GM12878 (cell line): Measurements from ENCODE around the gene ADM. TPM values are rescaled to one million over a fixed set of nuclear protein-coding genes. Genes with fewer than 3 reads are reported as not detected.

Experiments used
- CREB1 ChIP-seq: IDR thresholded peaks from 2 replicates; pipeline ENCODE4 v1.6.1; 2012; ENCODE audit warnings: low read depth, mild to moderate bottlenecking, inconsistent platforms
- EGR1 ChIP-seq, 2 experiments: IDR thresholded peaks; 1 replicate in 1 of 2; 2 replicates in 1 of 2; pipeline ENCODE4 v1.6.1; 2011 to 2012; ENCODE audit warnings: low read depth in 2 of 2, low read length in 2 of 2, borderline replicate concordance in 1 of 2, mild to moderate bottlenecking in 1 of 2, moderate library complexity in 1 of 2
- KDM1A ChIP-seq: fragments of 200-600 bp; sonication (generic); IDR thresholded peaks from 2 replicates; pipeline ENCODE4 v1.6.1; 2016; ENCODE audit warnings: borderline replicate concordance
- MTA2 ChIP-seq: fragments of 450-650 bp; IDR thresholded peaks from 2 replicates; pipeline ENCODE4 v1.6.1; 2016; ENCODE audit warnings: low read depth, mild to moderate bottlenecking, moderate library complexity
- NFIC ChIP-seq: IDR thresholded peaks from 2 replicates; pipeline ENCODE4 v1.6.1; 2012; ENCODE audit warnings: low read depth, mild to moderate bottlenecking, inconsistent platforms, low read length, moderate library complexity
- RCOR1 ChIP-seq: conservative IDR thresholded peaks from 2 replicates; pipeline ENCODE4 v1.6.1; 2012; ENCODE audit warnings: low read depth, low read length, improper control_type of control experiment
- ZZZ3 ChIP-seq: IDR thresholded peaks from 2 replicates; pipeline ENCODE4 v1.6.1; 2011; ENCODE audit warnings: low read depth; ENCODE audit not compliant: control insufficient read depth, insufficient read length
- polyA plus RNA-seq, 11 experiments: library from polyadenylated mRNA; depleted of rRNA in 4 of 11; unstranded in 6 of 11; stranded (reverse) in 5 of 11; fragments of >200 nt; fragmentation: Nextera tagmentation in 4 of 11; fragmentation: Illumina TruSeq in 1 of 11; extraction: Ambion mirVana in 4 of 11; extraction: Trizol in 1 of 11; gene quantifications; 1 replicate in 1 of 11; 2 replicates in 10 of 11; pipeline versions ENCODE4 v1.2.1 to v1.2.3, GENCODE V29; 2011 to 2016; ENCODE audit warnings: inconsistent platforms in 2 of 11, missing spikeins in 2 of 11, low read depth in 1 of 11
- total RNA-seq, 4 experiments: library from RNA; depleted of rRNA in 3 of 4; stranded (reverse); fragments of >200 nt in 3 of 4; fragmentation: Illumina TruSeq in 1 of 4; extraction: Trizol in 1 of 4; gene quantifications; 2 replicates each; pipeline versions ENCODE4 v1.2.1 to v1.2.3, GENCODE V29; 2013 to 2021
- TF ChIP-seq, protein P1 (sequence below): fragments of 450-650 bp; IDR thresholded peaks from 2 replicates; pipeline ENCODE4 v1.6.1; 2018; ENCODE audit warnings: mild to moderate bottlenecking, low read depth, moderate library complexity; ENCODE audit not compliant: partially characterized antibody
- TF ChIP-seq, protein P2 (sequence below): IDR thresholded peaks from 2 replicates; pipeline ENCODE4 v1.6.1; 2012; ENCODE audit warnings: improper control_type of control experiment, low read depth, low read length; ENCODE audit not compliant: insufficient replicate concordance

The ADM gene
- total and polyA plus RNA-seq, 10 of the 15 experiments (the other 5 are each of a cell fraction or from before 2014, with no cell fraction given), result 0.11 to 4.2 (median 0.21) TPM; not detected in 7

DNA sequence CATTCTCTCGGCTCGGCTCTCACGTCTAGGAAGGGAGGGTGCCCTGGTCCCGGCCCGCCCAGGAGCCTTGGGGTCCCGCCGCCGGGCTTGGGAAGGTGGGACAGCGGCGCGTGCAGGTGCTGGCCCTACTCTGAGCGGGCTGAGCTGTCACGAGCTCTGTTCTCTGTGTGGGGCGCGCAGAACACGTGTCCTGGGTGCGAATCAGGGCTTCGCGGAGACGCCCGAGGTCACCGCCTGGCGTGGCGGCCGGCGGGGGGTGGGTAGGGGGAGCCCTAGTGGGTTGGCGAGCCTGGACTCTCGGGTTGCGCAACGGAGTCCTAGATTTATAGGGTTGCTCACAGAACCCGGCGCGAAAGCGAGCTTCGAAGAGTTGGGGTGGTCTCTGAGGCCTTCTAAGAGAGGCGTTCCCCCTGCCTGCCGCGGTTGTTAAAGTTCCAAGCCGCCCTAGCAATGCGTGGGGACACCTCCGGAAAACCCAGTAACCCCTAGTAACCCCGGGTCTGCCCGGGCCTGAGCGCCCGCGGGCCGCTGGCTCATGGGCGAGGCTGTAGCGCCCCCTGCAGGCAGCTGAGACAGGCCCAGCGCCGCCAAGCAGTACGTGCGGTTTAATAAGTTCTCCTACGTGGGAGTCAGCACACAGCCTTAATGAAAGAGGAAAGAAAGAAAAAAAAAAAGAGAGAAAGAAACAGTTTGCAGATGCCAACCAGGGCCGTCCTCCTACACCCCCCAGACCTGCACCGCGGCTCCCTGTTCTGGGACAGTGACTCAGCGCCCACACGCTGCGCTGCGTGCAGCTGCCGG lies 2.7 kb downstream of the ADM start (continued):
- TF ChIP-seq, protein P1, sequence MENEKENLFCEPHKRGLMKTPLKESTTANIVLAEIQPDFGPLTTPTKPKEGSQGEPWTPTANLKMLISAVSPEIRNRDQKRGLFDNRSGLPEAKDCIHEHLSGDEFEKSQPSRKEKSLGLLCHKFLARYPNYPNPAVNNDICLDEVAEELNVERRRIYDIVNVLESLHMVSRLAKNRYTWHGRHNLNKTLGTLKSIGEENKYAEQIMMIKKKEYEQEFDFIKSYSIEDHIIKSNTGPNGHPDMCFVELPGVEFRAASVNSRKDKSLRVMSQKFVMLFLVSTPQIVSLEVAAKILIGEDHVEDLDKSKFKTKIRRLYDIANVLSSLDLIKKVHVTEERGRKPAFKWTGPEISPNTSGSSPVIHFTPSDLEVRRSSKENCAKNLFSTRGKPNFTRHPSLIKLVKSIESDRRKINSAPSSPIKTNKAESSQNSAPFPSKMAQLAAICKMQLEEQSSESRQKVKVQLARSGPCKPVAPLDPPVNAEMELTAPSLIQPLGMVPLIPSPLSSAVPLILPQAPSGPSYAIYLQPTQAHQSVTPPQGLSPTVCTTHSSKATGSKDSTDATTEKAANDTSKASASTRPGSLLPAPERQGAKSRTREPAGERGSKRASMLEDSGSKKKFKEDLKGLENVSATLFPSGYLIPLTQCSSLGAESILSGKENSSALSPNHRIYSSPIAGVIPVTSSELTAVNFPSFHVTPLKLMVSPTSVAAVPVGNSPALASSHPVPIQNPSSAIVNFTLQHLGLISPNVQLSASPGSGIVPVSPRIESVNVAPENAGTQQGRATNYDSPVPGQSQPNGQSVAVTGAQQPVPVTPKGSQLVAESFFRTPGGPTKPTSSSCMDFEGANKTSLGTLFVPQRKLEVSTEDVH, result no peak
- no peak for TF ChIP-seq KDM1A
- TF ChIP-seq, protein P2, sequence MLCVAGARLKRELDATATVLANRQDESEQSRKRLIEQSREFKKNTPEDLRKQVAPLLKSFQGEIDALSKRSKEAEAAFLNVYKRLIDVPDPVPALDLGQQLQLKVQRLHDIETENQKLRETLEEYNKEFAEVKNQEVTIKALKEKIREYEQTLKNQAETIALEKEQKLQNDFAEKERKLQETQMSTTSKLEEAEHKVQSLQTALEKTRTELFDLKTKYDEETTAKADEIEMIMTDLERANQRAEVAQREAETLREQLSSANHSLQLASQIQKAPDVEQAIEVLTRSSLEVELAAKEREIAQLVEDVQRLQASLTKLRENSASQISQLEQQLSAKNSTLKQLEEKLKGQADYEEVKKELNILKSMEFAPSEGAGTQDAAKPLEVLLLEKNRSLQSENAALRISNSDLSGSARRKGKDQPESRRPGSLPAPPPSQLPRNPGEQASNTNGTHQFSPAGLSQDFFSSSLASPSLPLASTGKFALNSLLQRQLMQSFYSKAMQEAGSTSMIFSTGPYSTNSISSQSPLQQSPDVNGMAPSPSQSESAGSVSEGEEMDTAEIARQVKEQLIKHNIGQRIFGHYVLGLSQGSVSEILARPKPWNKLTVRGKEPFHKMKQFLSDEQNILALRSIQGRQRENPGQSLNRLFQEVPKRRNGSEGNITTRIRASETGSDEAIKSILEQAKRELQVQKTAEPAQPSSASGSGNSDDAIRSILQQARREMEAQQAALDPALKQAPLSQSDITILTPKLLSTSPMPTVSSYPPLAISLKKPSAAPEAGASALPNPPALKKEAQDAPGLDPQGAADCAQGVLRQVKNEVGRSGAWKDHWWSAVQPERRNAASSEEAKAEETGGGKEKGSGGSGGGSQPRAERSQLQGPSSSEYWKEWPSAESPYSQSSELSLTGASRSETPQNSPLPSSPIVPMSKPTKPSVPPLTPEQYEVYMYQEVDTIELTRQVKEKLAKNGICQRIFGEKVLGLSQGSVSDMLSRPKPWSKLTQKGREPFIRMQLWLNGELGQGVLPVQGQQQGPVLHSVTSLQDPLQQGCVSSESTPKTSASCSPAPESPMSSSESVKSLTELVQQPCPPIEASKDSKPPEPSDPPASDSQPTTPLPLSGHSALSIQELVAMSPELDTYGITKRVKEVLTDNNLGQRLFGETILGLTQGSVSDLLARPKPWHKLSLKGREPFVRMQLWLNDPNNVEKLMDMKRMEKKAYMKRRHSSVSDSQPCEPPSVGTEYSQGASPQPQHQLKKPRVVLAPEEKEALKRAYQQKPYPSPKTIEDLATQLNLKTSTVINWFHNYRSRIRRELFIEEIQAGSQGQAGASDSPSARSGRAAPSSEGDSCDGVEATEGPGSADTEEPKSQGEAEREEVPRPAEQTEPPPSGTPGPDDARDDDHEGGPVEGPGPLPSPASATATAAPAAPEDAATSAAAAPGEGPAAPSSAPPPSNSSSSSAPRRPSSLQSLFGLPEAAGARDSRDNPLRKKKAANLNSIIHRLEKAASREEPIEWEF, result no peak
- no peak for TF ChIP-seq ZZZ3
- TF ChIP-seq MTA2, result peak; percentile 61; the same call in 1 of the 2 replicates
- peak in 1 of 2 experiments; percentile 65; a peak in 2 of 3 replicates for TF ChIP-seq EGR1 (IDR thresholded peaks at IDR 0.05; ENCODE audit: borderline replicate concordance in 1 of 2, low read depth in 2 of 2, low read length in 2 of 2)
- TF ChIP-seq RCOR1, result no peak
- no peak for TF ChIP-seq NFIC
- no peak for TF ChIP-seq CREB1
- TF ChIP-seq, all 136 proteins: peak for 42
